Ascending aorta (tissue), 2 donors: ENCODE measurements around the gene TBC1D10A. TPM values are rescaled to one million over a fixed set of nuclear protein-coding genes. Genes with fewer than 3 reads are reported as not detected.

Source experiments
- DNase-seq, 2 donors: peaks; one replicate each; pipeline ENCODE4 v3.0.0-alpha.2; 2019; ENCODE audit warnings: low spot score in 2 of 2
- H3K27ac ChIP-seq, 2 donors: fragments of 200-600 bp; sonication (generic); one replicate each; pipeline ENCODE4 v1.5.1; 2016 to 2017; ENCODE audit warnings: mild to moderate bottlenecking in 1 of 2
- H3K27me3 ChIP-seq: fragments of 200-600 bp; sonication (generic); one replicate; pipeline ENCODE4 v1.5.1; 2017
- H3K36me3 ChIP-seq, 2 donors: fragments of 200-600 bp; sonication (generic); one replicate each; pipeline ENCODE4 v1.5.1; 2016
- H3K4me1 ChIP-seq, 2 donors: fragments of 200-600 bp; sonication (generic); one replicate each; pipeline ENCODE4 v1.5.1; 2016 to 2017; ENCODE audit warnings: mild to moderate bottlenecking in 1 of 2
- H3K4me3 ChIP-seq, 2 donors: fragments of 200-600 bp; sonication (generic); one replicate each; pipeline ENCODE4 v1.5.1; 2016 to 2017; ENCODE audit warnings: mild to moderate bottlenecking in 1 of 2
- H3K9me3 ChIP-seq, 2 donors: fragments of 200-600 bp; sonication (generic); one replicate each; pipeline ENCODE4 v1.5.1; 2016
- intact Hi-C: fragments of 100-400 bp; cut with DNase I; formaldehyde crosslinking; loops from one replicate; pipeline ENCODE4 v1.15.1; 2023
- total RNA-seq: library from RNA; depleted of rRNA; stranded (reverse); fragments of >200 nt; gene quantifications from one replicate; pipeline ENCODE4 v1.1.0, GENCODE V29; 2016
- TF ChIP-seq, protein P1 (sequence below), 3 experiments: fragments of 200-600 bp in 2 of 3; fragments of 450-650 bp in 1 of 3; sonication (generic) in 2 of 3; IDR thresholded peaks; one replicate each; pipeline ENCODE4 v1.5.1; 2016 to 2019; ENCODE audit warnings: antibody characterized with exemption in 3 of 3, mild to moderate bottlenecking in 1 of 3, moderate library complexity in 1 of 3

TBC1D10A gene
- total RNA-seq, 1 donor from 2014 or later, result 107 TPM

GRCh38 chr22:30325065-30325720, 1.5 kb downstream of the TBC1D10A start:
- peaks cover 0 to 9% of the 10 kb centered on the region in 2 donors for H3K36me3 ChIP-seq
- intact Hi-C loops, result loop anchor here (2.0 to 5.0 kb wide), 2 partner anchors 14 to 723 kb away; partner anchors contain the start of gene NF2
- H3K4me3 ChIP-seq, result peak overlapping the region; percentile 95 to 100
- H3K27ac ChIP-seq, result peak overlapping the region; percentile 94 to 95
- TF ChIP-seq, protein P1, sequence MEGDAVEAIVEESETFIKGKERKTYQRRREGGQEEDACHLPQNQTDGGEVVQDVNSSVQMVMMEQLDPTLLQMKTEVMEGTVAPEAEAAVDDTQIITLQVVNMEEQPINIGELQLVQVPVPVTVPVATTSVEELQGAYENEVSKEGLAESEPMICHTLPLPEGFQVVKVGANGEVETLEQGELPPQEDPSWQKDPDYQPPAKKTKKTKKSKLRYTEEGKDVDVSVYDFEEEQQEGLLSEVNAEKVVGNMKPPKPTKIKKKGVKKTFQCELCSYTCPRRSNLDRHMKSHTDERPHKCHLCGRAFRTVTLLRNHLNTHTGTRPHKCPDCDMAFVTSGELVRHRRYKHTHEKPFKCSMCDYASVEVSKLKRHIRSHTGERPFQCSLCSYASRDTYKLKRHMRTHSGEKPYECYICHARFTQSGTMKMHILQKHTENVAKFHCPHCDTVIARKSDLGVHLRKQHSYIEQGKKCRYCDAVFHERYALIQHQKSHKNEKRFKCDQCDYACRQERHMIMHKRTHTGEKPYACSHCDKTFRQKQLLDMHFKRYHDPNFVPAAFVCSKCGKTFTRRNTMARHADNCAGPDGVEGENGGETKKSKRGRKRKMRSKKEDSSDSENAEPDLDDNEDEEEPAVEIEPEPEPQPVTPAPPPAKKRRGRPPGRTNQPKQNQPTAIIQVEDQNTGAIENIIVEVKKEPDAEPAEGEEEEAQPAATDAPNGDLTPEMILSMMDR (IDR thresholded peaks at IDR 0.05), result no peak
- peak; percentile 47 to 88 for DNase-seq
- H3K9me3 ChIP-seq, result no peaks in the 10 kb centered on the region
- H3K27me3 ChIP-seq, result no peaks in the 10 kb centered on the region
- H3K4me1 ChIP-seq, result peaks cover 22 to 54% of the 10 kb centered on the region in 2 donors

DNA sequence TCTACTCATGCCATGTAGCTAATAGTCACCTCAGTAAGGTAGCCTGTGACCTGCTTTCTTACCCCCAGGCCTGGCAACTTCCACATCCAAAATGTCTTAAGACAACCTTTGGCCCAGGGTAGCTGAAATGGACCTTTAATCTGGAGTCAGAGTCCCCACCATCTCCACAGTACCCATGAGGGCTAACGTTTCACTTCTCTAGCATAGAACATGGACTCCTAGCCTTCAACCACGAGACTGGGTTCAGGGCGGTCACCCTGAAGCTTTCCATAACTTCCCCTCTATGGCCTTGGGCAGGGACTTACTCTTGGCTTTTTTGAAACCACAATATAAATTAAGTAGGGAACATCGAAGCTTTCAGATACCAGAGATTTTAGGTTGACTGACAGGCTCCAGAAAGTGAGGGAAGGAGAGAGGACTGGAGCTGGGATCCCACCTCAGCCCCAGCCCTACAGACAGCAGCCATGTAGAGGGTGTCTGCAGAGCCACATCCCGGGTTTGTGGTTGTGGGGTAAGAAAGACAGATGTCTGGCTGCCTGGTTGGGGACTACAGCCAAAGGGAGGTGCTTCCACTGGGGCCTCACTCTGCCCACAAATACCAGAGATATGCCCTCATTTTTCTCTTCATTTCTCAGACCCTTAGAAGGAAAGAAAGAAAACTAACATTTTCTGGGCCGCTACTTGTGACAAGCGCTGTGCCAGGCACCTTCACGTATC, 2.6 kb downstream of the TBC1D10A start:
- no peaks in the 10 kb centered on the region for H3K9me3 ChIP-seq
- TF ChIP-seq, protein P1 (IDR thresholded peaks at IDR 0.05), result no peak
- intact Hi-C loops, result loop anchor here (2.0 kb wide), 1 partner anchor 13 kb away; no protein-coding TSS in a partner anchor
- peaks cover 22 to 63% of the 10 kb centered on the region in 2 donors for H3K4me1 ChIP-seq
- peak overlapping the region; percentile 95 to 100 for H3K4me3 ChIP-seq
- peaks cover 0 to 10% of the 10 kb centered on the region in 2 donors for H3K36me3 ChIP-seq
- no peak for DNase-seq
- peak overlapping the region; percentile 94 to 95 for H3K27ac ChIP-seq
- no peaks in the 10 kb centered on the region for H3K27me3 ChIP-seq

DNA sequence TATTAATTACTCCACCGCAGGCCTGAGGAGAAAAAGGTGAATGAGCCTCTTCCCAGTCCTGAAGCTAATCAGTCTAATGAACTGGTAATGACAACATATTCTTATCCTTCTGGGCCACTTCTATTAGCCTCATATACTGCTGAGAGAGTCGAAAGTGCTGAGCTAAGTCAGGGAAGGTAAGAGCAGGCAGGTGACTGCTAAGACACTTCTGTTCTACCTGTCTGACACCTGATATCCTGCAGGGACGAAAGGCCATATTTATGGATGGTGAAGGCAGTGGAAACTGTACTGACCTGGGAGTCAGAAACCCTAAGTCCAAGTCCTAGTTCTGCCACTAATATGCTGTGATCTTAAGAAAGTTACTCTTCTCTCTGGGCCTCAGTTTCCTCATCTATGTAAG, 3.5 kb downstream of the TBC1D10A start:
- DNase-seq, result no peak
- TF ChIP-seq, protein P1 (IDR thresholded peaks at IDR 0.05), result no peak
- Histone ChIP-seq H3K36me3 (peaks cover 0 to 12% of the 10 kb centered on the region in 2 donors), H3K4me1 (peaks cover 22 to 72% of the 10 kb centered on the region in 2 donors), H3K9me3 (no peaks in the 10 kb centered on the region), H3K27me3 (no peaks in the 10 kb centered on the region), H3K27ac (peak overlapping the region; percentile 94 to 95), H3K4me3 (no peak overlapping the region)
- intact Hi-C loops, result no loop called here

DNA sequence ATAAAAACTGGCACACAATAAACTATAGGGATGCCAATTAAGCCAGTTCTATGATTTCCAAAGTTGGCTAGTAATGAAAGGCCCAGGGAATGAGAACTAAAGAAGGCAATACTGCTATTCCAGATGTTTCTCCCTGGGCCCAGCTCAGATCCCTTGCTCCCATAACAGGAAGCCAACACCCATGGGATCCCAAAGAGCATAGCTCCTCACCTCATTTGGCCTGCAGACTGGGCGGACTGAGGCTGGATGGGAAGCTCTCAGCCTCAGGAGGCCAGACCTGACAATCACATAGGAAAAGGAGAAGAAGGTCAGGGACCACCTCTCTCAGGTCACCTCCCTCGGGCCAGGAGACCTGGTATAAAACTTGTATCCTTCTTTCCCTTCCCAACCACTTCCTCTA, 5.3 kb downstream of the TBC1D10A start:
- no peak for DNase-seq
- Histone ChIP-seq H3K27ac (peak overlapping the region; percentile 64 to 95), H3K27me3 (no peaks in the 10 kb centered on the region), H3K4me3 (peak overlapping the region in 1 of 2 donors; percentile 5), H3K9me3 (no peaks in the 10 kb centered on the region), H3K36me3 (peaks cover 0 to 18% of the 10 kb centered on the region in 2 donors), H3K4me1 (peaks cover 22 to 85% of the 10 kb centered on the region in 2 donors)
- TF ChIP-seq, protein P1 (IDR thresholded peaks at IDR 0.05), result no peak
- intact Hi-C loops, result no loop called here

GRCh38 chr22:30320021-30320556, 6.7 kb downstream of the TBC1D10A start:
- Histone ChIP-seq H3K36me3 (peaks cover 0 to 18% of the 10 kb centered on the region in 2 donors), H3K27me3 (no peaks in the 10 kb centered on the region), H3K27ac (peak overlapping the region; percentile 29 to 95), H3K4me3 (no peak overlapping the region), H3K4me1 (peaks cover 19 to 86% of the 10 kb centered on the region in 2 donors), H3K9me3 (no peaks in the 10 kb centered on the region)
- DNase-seq, result no peak
- TF ChIP-seq, protein P1 (IDR thresholded peaks at IDR 0.05), result no peak
- intact Hi-C loops, result no loop called here
